Gastroesophageal sphincter (tissue), 4 donors: ENCODE measurements around the gene ADGRG3. TPM values are rescaled to one million over a fixed set of nuclear protein-coding genes. Genes with fewer than 3 reads are reported as not detected.

Experiments
- ATAC-seq: fragments of 150-250 bp; one replicate; pipeline ENCODE4 v1.9.1; 2016; ENCODE audit warnings: mild to moderate bottlenecking, moderate library complexity
- H3K27ac ChIP-seq, 4 donors: fragments of 200-600 bp; sonication (generic) in 3 of 4; 1 replicate in 3 of 4; 2 replicates in 1 of 4; pipeline ENCODE4 v1.5.1; 2016 to 2019
- H3K27me3 ChIP-seq: fragments of 200-600 bp; sonication (generic); one replicate; pipeline ENCODE4 v1.5.1; 2019
- H3K36me3 ChIP-seq, 2 donors: fragments of 200-600 bp; sonication (generic); one replicate each; pipeline ENCODE4 v1.5.1; 2019; ENCODE audit warnings: control low read depth in 1 of 2
- H3K4me1 ChIP-seq, 3 donors: fragments of 200-600 bp; sonication (generic); 1 replicate in 2 of 3; 2 replicates in 1 of 3; pipeline ENCODE4 v1.5.1; 2016 to 2019; ENCODE audit warnings: control low read depth in 2 of 3
- H3K4me3 ChIP-seq, 2 donors: fragments of 200-600 bp; sonication (generic); one replicate each; pipeline ENCODE4 v1.5.1; 2019; ENCODE audit warnings: mild to moderate bottlenecking in 1 of 2, moderate library complexity in 1 of 2
- H3K9me3 ChIP-seq, 3 donors: fragments of 200-600 bp; sonication (generic); one replicate each; pipeline ENCODE4 v1.5.1; 2017 to 2019; ENCODE audit warnings: control low read depth in 2 of 3
- CTCF ChIP-seq, 4 experiments: fragments of 200-600 bp in 2 of 4; fragments of 450-650 bp in 2 of 4; sonication (generic) in 1 of 4; IDR thresholded peaks; one replicate each; pipeline ENCODE4 v1.5.1; 2017 to 2019; ENCODE audit warnings: antibody characterized with exemption in 4 of 4, mild to moderate bottlenecking in 2 of 4, moderate library complexity in 2 of 4
- EP300 ChIP-seq: sonication (generic); formaldehyde crosslinking; IDR thresholded peaks from one replicate; pipeline ENCODE4 v1.6.1; 2017; ENCODE audit warnings: antibody characterized with exemption, mild to moderate bottlenecking
- POLR2A ChIP-seq, 2 donors: fragments of 450-650 bp; IDR thresholded peaks; one replicate each; pipeline ENCODE4 v1.6.1; 2017; ENCODE audit warnings: antibody characterized with exemption in 2 of 2, mild to moderate bottlenecking in 2 of 2, moderate library complexity in 1 of 2
- POLR2AphosphoS5 ChIP-seq: sonication (generic); formaldehyde crosslinking; IDR thresholded peaks from one replicate; pipeline ENCODE4 v1.6.1; 2017; ENCODE audit warnings: antibody characterized with exemption
- WGBS, 2 donors: methylation state at CpG; one replicate each; pipeline ENCODE4 v1.1.5; 2018; ENCODE audit warnings: low coverage in 1 of 2; 5-methylcytosine and 5-hydroxymethylcytosine counted together
- total RNA-seq, 4 donors: library from RNA; depleted of rRNA; stranded (reverse); fragments of >200 nt; gene quantifications; one replicate each; pipeline ENCODE4 v1.1.0, GENCODE V29; 2016

ADGRG3 gene
- total RNA-seq, 4 donors from 2014 or later = 0.31 to 7.4 (median 2.2) TPM

- H3K4me1 ChIP-seq = no peaks in the 10 kb centered on the region
- TF ChIP-seq POLR2A (IDR thresholded peaks at IDR 0.05) (no peak), POLR2AphosphoS5 (no peak), EP300 (no peak), CTCF (IDR thresholded peaks at IDR 0.05) (no peak)
- H3K9me3 ChIP-seq = no peaks in the 10 kb centered on the region
- H3K4me3 ChIP-seq = no peak overlapping the region
- H3K27ac ChIP-seq = no peak overlapping the region
- WGBS, 2 donors = 64 to 72% methylated on average over 3 to 4 of the region's 4 CpGs
- ATAC-seq = no peak
- H3K36me3 ChIP-seq = no peaks in the 10 kb centered on the region
- H3K27me3 ChIP-seq = peaks cover 26% of the 10 kb centered on the region
These were observed 8.5 kb downstream of the ADGRG3 start for GRCh38 chr16:57676553-57677085.

- Histone ChIP-seq H3K27ac (no peak overlapping the region), H3K27me3 (peaks cover 30% of the 10 kb centered on the region)
- peak; percentile 45 for ATAC-seq
These were observed 9.7 kb downstream of the ADGRG3 start for GRCh38 chr16:57677622-57678369.

GRCh38 chr16:57679016-57679415, 10.9 kb downstream of the ADGRG3 start:
- Histone ChIP-seq H3K4me3 (no peak overlapping the region), H3K27me3 (peaks cover 23% of the 10 kb centered on the region), H3K9me3 (no peaks in the 10 kb centered on the region), H3K4me1 (no peaks in the 10 kb centered on the region), H3K36me3 (no peaks in the 10 kb centered on the region), H3K27ac (no peak overlapping the region)
- no peak for TF ChIP-seq POLR2A (IDR thresholded peaks at IDR 0.05)
- no peak for TF ChIP-seq CTCF (IDR thresholded peaks at IDR 0.05)
- TF ChIP-seq EP300 = no peak
- no peak for TF ChIP-seq POLR2AphosphoS5
- ATAC-seq = no peak
- 80% methylated on average over 1 of the region's 12 CpGs; no CpG with 5 or more reads in 1 of the 2 donors for WGBS, 2 donors

More at GRCh38 chr16:57677622-57678369, 9.7 kb downstream of the ADGRG3 start:
- Histone ChIP-seq H3K4me3 (no peak overlapping the region), H3K4me1 (no peaks in the 10 kb centered on the region), H3K9me3 (no peaks in the 10 kb centered on the region), H3K36me3 (no peaks in the 10 kb centered on the region)
- WGBS, 2 donors = 65 to 68% methylated on average over 5 to 7 of the region's 14 CpGs
- TF ChIP-seq EP300 = no peak

- no peaks in the 10 kb centered on the region for H3K36me3 ChIP-seq
- TF ChIP-seq POLR2A (IDR thresholded peaks at IDR 0.05) (no peak), EP300 (no peak), POLR2AphosphoS5 (no peak), CTCF (IDR thresholded peaks at IDR 0.05) (no peak)
- H3K27me3 ChIP-seq = peaks cover 26% of the 10 kb centered on the region
- H3K9me3 ChIP-seq = no peaks in the 10 kb centered on the region
- ATAC-seq = no peak
- no peak overlapping the region for H3K4me3 ChIP-seq
- WGBS, 2 donors = 57% methylated on average over 6 of the region's 7 CpGs; no CpG with 5 or more reads in 1 of the 2 donors
- no peak overlapping the region for H3K27ac ChIP-seq
- H3K4me1 ChIP-seq = no peaks in the 10 kb centered on the region
These were observed 11.8 kb downstream of the ADGRG3 start for GRCh38 chr16:57679767-57680482.

GRCh38 chr16:57680842-57681375, 12.8 kb downstream of the ADGRG3 start:
- Histone ChIP-seq H3K4me1 (no peaks in the 10 kb centered on the region), H3K9me3 (no peaks in the 10 kb centered on the region), H3K36me3 (no peaks in the 10 kb centered on the region), H3K4me3 (no peak overlapping the region), H3K27ac (no peak overlapping the region), H3K27me3 (peaks cover 26% of the 10 kb centered on the region)
- TF ChIP-seq POLR2AphosphoS5 (no peak), CTCF (IDR thresholded peaks at IDR 0.05) (no peak), POLR2A (IDR thresholded peaks at IDR 0.05) (no peak), EP300 (no peak)
- ATAC-seq = no peak
- 66 to 67% methylated on average over 4 of the region's 5 CpGs for WGBS, 2 donors
